Testis (tissue), 3 donors: ENCODE measurements around the gene MYO1E. TPM values are rescaled to one million over a fixed set of nuclear protein-coding genes. Genes with fewer than 3 reads are reported as not detected.

Source experiments
- DNase-seq: peaks from one replicate; pipeline ENCODE4 v3.0.0-alpha.2; 2019
- H3K27ac ChIP-seq, 2 donors: fragments of 200-600 bp; sonication (generic); one replicate each; pipeline ENCODE4 v1.5.1; 2019
- H3K27me3 ChIP-seq: fragments of 200-600 bp; sonication (generic); one replicate; pipeline ENCODE4 v1.5.1; 2019
- H3K36me3 ChIP-seq: fragments of 200-600 bp; sonication (generic); one replicate; pipeline ENCODE4 v1.5.1; 2017; ENCODE audit warnings: low read depth; ENCODE audit errors: missing control alignments
- H3K4me1 ChIP-seq: fragments of 200-600 bp; sonication (generic); one replicate; pipeline ENCODE4 v1.5.1; 2019
- H3K4me3 ChIP-seq, 2 donors: fragments of 200-600 bp; sonication (generic); one replicate each; pipeline ENCODE4 v1.5.1; 2017 to 2019
- H3K9me3 ChIP-seq: fragments of 200-600 bp; sonication (generic); one replicate; pipeline ENCODE4 v1.5.1; 2017
- POLR2A ChIP-seq: fragments of 450-650 bp; IDR thresholded peaks from one replicate; pipeline ENCODE4 v1.6.1; 2017; ENCODE audit warnings: antibody characterized with exemption, mild to moderate bottlenecking, moderate library complexity
- WGBS, 2 donors: methylation state at CpG; one replicate each; pipeline ENCODE4 v1.1.5; 2018; 5-methylcytosine and 5-hydroxymethylcytosine counted together
- intact Hi-C: fragments of 100-400 bp; cut with DNase I; formaldehyde crosslinking; loops from one replicate; pipeline ENCODE4 v1.15.1; 2023; ENCODE audit warnings: low total_unique reads
- polyA plus RNA-seq: library from polyadenylated mRNA; stranded (reverse); fragments of 350-450 nt; fragmentation: Illumina TruSeq; extraction: RNeasy Lipid Tissue Mini Kit (QIAGEN cat#74804); gene quantifications from one replicate; pipeline ENCODE4 v1.2.3, GENCODE V29; 2014; ENCODE audit warnings: low read depth, low replicate concordance; ENCODE audit not compliant: insufficient read depth
- total RNA-seq, 2 donors: library from RNA; depleted of rRNA; stranded (reverse); fragments of >200 nt; gene quantifications; one replicate each; pipeline ENCODE4 v1.2.3, GENCODE V29; 2016
- TF ChIP-seq, protein P1 (sequence below), 3 experiments: fragments of 450-650 bp in 2 of 3; fragments of 200-600 bp in 1 of 3; sonication (generic) in 1 of 3; IDR thresholded peaks; one replicate each; pipeline ENCODE4 v1.5.1; 2016 to 2019; ENCODE audit warnings: antibody characterized with exemption in 3 of 3, mild to moderate bottlenecking in 2 of 3, moderate library complexity in 1 of 3

MYO1E gene
- total and polyA plus RNA-seq, 3 donors from 2014 or later = 14.3 to 23.4 (median 22.5) TPM

DNA sequence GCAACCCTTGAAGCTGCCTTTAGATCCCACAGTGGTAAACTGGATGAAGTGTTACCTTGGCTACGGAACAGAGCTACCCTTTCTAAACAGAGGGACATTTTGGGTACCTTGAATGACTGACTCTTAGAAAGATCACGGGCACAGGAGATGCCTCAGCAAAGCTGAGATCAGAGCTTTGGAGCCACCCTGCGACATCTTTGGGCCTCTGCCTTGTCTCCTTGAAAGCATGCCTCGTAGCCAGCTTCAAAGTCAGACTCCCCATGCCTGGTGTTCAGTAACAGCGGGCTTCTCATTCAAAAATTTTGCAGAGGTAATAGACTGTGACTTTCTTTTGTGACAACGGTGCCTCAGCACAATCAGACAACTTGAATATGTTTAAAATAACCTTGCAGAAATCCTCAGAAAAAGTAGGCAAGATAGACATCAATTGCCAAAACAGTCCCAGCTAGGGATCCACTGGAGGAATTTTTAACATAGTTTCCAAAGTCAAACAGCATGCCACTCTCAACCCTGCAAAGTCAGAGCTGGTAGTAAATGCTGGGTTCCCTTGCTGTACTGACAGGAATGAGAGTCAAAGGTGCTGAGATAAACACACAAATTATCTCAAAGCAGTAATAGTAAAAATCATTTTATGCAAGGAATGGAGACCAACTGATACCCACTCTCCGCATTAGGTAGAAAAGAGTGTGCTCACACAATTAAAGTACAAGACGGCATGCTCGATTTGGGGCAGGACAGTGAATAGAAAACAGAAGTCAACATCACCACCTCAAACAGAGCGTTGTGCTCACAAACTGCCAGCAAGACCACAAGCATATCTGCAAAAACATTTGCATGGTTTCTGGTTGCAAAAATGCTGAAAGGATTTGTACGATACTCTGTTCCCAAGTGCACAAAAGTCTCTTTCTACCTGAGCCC, 82.1 kb downstream of the MYO1E start:
- Histone ChIP-seq H3K27me3 (no peaks in the 10 kb centered on the region), H3K9me3 (no peaks in the 10 kb centered on the region), H3K36me3 (no peaks in the 10 kb centered on the region), H3K4me3 (no peak overlapping the region), H3K4me1 (no peaks in the 10 kb centered on the region), H3K27ac (no peak overlapping the region)
- no peak for TF ChIP-seq POLR2A
- TF ChIP-seq, protein P1, sequence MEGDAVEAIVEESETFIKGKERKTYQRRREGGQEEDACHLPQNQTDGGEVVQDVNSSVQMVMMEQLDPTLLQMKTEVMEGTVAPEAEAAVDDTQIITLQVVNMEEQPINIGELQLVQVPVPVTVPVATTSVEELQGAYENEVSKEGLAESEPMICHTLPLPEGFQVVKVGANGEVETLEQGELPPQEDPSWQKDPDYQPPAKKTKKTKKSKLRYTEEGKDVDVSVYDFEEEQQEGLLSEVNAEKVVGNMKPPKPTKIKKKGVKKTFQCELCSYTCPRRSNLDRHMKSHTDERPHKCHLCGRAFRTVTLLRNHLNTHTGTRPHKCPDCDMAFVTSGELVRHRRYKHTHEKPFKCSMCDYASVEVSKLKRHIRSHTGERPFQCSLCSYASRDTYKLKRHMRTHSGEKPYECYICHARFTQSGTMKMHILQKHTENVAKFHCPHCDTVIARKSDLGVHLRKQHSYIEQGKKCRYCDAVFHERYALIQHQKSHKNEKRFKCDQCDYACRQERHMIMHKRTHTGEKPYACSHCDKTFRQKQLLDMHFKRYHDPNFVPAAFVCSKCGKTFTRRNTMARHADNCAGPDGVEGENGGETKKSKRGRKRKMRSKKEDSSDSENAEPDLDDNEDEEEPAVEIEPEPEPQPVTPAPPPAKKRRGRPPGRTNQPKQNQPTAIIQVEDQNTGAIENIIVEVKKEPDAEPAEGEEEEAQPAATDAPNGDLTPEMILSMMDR (IDR thresholded peaks at IDR 0.05) = no peak
- intact Hi-C loops = no loop called here
- DNase-seq = no peak
- WGBS, 2 donors = 78 to 86% methylated on average over 11 of the region's 11 CpGs

DNA sequence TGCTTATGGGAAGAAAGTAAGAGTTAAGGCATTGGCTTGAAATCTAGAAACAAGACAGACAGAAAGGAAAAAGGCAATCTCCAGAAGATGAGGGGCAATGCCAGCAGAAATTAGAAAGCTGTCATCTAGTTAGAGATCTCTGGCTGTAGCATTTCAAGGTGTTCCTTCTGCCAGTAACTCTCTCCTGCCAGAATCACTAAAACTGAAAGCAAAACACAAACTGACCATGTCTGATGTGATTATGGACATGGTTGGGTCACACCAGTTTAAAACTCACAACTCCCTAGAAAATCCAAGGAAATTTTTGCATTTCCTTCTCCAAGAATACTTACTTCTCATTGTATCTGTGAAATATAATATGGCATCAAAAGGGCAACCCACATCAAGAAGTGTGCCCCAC, 83.1 kb downstream of the MYO1E start:
- Histone ChIP-seq H3K4me3 (no peak overlapping the region), H3K36me3 (no peaks in the 10 kb centered on the region), H3K9me3 (no peaks in the 10 kb centered on the region), H3K27me3 (no peaks in the 10 kb centered on the region), H3K27ac (no peak overlapping the region), H3K4me1 (no peaks in the 10 kb centered on the region)
- no peak for TF ChIP-seq POLR2A
- TF ChIP-seq, protein P1 (IDR thresholded peaks at IDR 0.05) = no peak
- intact Hi-C loops = no loop called here
- no peak for DNase-seq

DNA sequence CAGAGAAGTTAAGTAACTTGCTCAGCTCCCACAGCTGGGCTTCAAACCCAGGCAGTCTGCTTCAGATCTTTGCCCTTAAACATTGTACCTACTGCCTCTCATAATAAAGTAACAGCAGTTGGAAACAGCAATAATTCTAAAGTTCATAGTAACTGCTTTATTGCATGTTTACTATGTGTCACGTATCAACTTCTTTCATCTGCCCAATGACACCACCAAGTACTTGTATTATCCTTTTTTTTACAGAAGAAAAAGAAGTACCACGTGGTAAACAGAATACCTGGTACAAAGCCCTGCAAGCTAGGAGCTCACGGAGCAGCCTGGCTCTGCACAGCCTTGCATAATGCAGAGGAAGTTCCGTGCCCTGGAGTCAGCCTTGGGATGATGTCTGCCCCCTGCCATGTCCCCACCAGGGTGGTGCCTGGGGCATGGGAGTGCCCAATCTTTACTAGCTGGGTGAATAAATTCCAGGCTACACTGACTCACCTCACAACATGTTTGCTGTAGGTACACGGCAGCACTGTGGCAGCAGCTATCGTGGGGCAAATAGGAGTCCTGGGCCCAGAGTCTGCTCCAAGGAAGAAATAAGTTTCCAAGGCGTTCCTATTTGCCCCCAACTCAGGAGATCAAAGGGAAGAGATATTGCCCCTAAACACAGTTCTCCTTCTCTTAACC, 88.8 kb downstream of the MYO1E start:
- no peaks in the 10 kb centered on the region for H3K36me3 ChIP-seq
- WGBS, 2 donors = 89 to 91% methylated on average over 7 of the region's 7 CpGs
- DNase-seq = no peak
- TF ChIP-seq POLR2A = no peak
- TF ChIP-seq, protein P1 (IDR thresholded peaks at IDR 0.05) = no peak
- intact Hi-C loops = no loop called here
- H3K4me3 ChIP-seq = no peak overlapping the region
- no peaks in the 10 kb centered on the region for H3K9me3 ChIP-seq
- H3K27ac ChIP-seq = no peak overlapping the region
- no peaks in the 10 kb centered on the region for H3K4me1 ChIP-seq
- no peaks in the 10 kb centered on the region for H3K27me3 ChIP-seq

DNA sequence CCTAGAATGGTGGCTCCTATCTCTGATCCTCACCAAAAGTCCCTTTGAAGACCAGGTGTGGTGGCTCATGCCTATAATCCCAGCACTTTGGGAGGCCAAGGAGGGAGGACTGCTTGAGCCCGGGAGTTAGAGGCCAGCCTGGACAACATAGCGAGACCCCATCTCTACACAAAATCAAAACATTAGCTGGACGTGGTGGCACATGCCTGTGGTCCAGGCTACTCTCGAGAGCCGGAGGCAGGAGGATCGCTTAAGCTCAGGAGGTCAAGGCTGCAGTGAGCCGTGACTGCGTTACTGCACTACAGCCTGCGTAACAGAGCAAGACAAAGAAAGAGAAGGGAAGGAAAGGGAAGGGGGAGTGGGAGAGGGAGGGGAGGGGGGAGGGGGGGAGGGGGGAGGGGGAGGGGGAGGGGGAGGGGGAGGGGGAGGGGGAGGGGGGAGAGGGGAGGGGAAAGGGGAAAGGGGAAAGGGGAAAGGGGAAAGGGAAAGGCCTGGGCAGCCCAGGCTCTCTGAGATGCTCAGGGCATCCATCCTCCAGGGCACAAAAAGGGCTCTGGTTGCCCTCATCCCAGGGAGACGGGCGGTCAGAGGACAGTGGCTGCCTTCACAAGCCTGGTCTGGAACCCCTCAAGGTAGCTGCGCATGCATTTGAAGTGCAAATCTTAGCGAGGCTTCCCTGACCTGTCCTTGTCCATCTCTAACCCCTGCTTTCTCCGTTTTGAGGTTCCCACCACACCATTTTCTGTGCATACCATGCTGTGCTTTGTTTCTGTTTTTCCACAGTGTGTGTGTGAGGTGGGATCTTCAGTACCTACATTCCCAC, 89.9 kb downstream of the MYO1E start:
- WGBS, 2 donors = 81 to 85% methylated on average over 14 of the region's 14 CpGs
- Histone ChIP-seq H3K36me3 (no peaks in the 10 kb centered on the region), H3K9me3 (no peaks in the 10 kb centered on the region), H3K27ac (no peak overlapping the region), H3K4me3 (no peak overlapping the region), H3K27me3 (no peaks in the 10 kb centered on the region), H3K4me1 (no peaks in the 10 kb centered on the region)
- intact Hi-C loops = no loop called here
- no peak for TF ChIP-seq POLR2A
- TF ChIP-seq, protein P1 (IDR thresholded peaks at IDR 0.05) = no peak
- no peak for DNase-seq
